Measurements from ENCODE around the gene ATP5F1D. TPM values are rescaled to one million over a fixed set of nuclear protein-coding genes. Genes with fewer than 3 reads are reported as not detected.

ATP5F1D gene
- total and polyA plus RNA-seq, 2 of the 13 experiments (the other 11 are each of a cell fraction or from before 2014, with no cell fraction given) = 39.4 to 78.7 TPM

GRCh38 chr19:1261798-1262622 lies 20.5 kb downstream of the ATP5F1D start (continued):
- TF ChIP-seq ZNF260 (CRISPR knock-in tag; IDR thresholded peaks at IDR 0.05; ENCODE audit: borderline replicate concordance, low read depth) = no peak
- TF ChIP-seq ZNF468 (CRISPR knock-in tag; IDR thresholded peaks at IDR 0.05) = no peak
- TF ChIP-seq ISX (CRISPR knock-in tag; conservative IDR thresholded peaks at IDR 0.05) = no peak
- TF ChIP-seq SMYD3 (CRISPR knock-in tag; IDR thresholded peaks at IDR 0.05) = no peak
- TF ChIP-seq FIP1L1 (IDR thresholded peaks at IDR 0.05; ENCODE audit: borderline replicate concordance, insufficient read depth, low read depth, low read length) = no peak
- TF ChIP-seq ZFY (CRISPR knock-in tag; IDR thresholded peaks at IDR 0.05) = peak; percentile 14; the same call in 1 of the 2 replicates
- no peak for TF ChIP-seq FOXK1 (CRISPR knock-in tag; IDR thresholded peaks at IDR 0.05; ENCODE audit: borderline replicate concordance, low read depth)
- no peak for TF ChIP-seq HCFC1 (IDR thresholded peaks at IDR 0.05; ENCODE audit: low read depth, low read length)
- TF ChIP-seq ZNF749 (CRISPR knock-in tag; IDR thresholded peaks at IDR 0.05; ENCODE audit: borderline replicate concordance) = no peak
- no peak for TF ChIP-seq ZNF318 (CRISPR knock-in tag; IDR thresholded peaks at IDR 0.05)
- TF ChIP-seq FOXM1 (CRISPR knock-in tag; IDR thresholded peaks at IDR 0.05) = no peak
- peak; percentile 65; the same call in 1 of the 2 replicates for TF ChIP-seq UBTF (CRISPR knock-in tag; IDR thresholded peaks at IDR 0.05)
- TF ChIP-seq ZNF207 (IDR thresholded peaks at IDR 0.05; ENCODE audit: borderline replicate concordance) = no peak
- TF ChIP-seq ZBED4 (CRISPR knock-in tag; IDR thresholded peaks at IDR 0.05; ENCODE audit: borderline replicate concordance) = no peak

Data from HepG2 (cell line).